ENCODE results near the gene PRTN3.

DNA sequence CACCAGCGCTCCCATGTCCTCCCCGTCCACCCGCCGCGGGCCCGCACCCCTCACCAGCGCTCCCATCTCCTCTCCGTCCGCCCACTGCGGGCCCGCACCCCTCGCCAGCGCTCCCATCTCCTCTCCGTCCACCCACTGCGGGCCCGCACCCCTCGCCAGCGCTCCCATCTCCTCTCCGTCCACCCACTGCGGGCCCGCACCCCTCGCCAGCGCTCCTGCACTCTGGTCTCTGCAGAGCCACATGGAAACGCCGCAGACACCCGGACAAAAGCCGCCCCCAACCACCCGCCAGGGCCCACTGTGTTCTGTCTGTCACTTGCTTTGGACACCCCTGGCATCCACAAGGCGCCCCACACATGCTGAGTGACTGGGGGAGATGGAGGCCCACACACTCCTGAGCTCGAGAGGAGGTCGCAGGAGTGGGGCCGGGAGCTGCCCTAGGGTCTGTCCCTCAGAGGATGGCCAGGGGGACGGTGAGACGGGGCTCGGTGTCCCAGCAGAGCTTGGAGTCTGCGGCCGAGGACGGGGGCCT, 26.0 kb downstream of the PRTN3 start:
- TF ChIP-seq POLR2A (IDR thresholded peaks at IDR 0.05) (no peak), EP300 (IDR thresholded peaks at IDR 0.05) (no peak)
- TF ChIP-seq, protein P1, sequence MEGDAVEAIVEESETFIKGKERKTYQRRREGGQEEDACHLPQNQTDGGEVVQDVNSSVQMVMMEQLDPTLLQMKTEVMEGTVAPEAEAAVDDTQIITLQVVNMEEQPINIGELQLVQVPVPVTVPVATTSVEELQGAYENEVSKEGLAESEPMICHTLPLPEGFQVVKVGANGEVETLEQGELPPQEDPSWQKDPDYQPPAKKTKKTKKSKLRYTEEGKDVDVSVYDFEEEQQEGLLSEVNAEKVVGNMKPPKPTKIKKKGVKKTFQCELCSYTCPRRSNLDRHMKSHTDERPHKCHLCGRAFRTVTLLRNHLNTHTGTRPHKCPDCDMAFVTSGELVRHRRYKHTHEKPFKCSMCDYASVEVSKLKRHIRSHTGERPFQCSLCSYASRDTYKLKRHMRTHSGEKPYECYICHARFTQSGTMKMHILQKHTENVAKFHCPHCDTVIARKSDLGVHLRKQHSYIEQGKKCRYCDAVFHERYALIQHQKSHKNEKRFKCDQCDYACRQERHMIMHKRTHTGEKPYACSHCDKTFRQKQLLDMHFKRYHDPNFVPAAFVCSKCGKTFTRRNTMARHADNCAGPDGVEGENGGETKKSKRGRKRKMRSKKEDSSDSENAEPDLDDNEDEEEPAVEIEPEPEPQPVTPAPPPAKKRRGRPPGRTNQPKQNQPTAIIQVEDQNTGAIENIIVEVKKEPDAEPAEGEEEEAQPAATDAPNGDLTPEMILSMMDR (IDR thresholded peaks at IDR 0.05), result no peak

All from gastroesophageal sphincter (tissue), 3 donors.